ENCODE measurements around the gene WDR76.

DNA sequence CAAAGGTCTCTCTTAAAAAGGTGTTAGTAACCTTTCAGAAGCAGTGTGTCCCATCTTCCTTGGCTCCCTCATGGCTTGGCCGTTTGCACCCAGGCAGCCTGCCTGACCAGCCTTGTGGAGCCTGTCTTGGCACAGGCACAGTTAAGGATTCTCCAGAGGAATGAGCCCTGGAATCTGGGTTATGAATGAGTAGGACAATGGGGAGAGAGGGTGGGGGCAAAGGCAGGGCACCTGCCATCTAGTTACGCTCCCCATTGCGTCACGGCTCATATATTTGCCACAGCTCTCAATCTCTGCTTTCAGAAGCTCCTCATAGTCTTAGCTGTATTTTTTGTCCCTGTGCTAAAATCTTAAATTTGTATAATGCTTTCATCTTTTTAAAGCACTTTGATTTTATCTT, 50.6 kb downstream of the WDR76 start:
- TF ChIP-seq CTCF (IDR thresholded peaks at IDR 0.05) (no peak), POLR2A (IDR thresholded peaks at IDR 0.05; ENCODE audit: low read depth) (no peak), EP300 (IDR thresholded peaks at IDR 0.05) (no peak), POLR2AphosphoS5 (IDR thresholded peaks at IDR 0.05) (no peak)

All from esophagus muscularis mucosa (tissue), 4 donors.